Coronary artery (tissue), 2 donors: ENCODE measurements around the gene PHF2.

Experiments used
- DNase-seq: peaks from one replicate; pipeline ENCODE4 v3.0.0-alpha.2; 2017; ENCODE audit warnings: low spot score
- H3K27ac ChIP-seq, 2 donors: fragments of 200-600 bp; sonication (generic); one replicate each; pipeline ENCODE4 v1.5.1; 2016 to 2019
- H3K4me3 ChIP-seq: fragments of 200-600 bp; sonication (generic); 2 replicates; pipeline ENCODE4 v1.5.1; 2016; ENCODE audit warnings: mild to moderate bottlenecking, moderate library complexity
- TF ChIP-seq, protein P1 (sequence below): fragments of 200-600 bp; sonication (generic); IDR thresholded peaks from one replicate; pipeline ENCODE4 v1.5.1; 2019; ENCODE audit warnings: antibody characterized with exemption

Gene PHF2

DNA sequence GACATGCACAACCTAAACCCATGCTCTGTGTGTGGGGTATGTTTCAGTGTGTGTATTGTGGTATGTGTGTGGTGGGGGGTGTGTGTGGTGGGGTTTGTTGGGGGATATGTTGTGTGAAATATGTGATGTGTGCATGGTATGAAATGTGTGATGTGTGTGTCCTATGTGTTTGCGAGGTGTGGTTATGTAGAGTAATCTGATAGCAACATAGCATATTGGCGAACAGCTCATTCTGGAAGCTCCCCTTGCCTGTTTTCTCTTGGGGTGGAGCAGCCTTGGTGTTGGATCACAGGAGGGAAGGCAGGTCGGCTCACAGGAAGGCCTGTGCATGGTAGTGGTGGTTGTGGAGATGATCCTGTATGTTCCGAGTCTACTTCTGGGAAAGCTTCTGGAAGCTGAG lies 35.4 kb upstream of the PHF2 start:
- TF ChIP-seq, protein P1, sequence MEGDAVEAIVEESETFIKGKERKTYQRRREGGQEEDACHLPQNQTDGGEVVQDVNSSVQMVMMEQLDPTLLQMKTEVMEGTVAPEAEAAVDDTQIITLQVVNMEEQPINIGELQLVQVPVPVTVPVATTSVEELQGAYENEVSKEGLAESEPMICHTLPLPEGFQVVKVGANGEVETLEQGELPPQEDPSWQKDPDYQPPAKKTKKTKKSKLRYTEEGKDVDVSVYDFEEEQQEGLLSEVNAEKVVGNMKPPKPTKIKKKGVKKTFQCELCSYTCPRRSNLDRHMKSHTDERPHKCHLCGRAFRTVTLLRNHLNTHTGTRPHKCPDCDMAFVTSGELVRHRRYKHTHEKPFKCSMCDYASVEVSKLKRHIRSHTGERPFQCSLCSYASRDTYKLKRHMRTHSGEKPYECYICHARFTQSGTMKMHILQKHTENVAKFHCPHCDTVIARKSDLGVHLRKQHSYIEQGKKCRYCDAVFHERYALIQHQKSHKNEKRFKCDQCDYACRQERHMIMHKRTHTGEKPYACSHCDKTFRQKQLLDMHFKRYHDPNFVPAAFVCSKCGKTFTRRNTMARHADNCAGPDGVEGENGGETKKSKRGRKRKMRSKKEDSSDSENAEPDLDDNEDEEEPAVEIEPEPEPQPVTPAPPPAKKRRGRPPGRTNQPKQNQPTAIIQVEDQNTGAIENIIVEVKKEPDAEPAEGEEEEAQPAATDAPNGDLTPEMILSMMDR, result no peak
- DNase-seq, result no peak
- no peak overlapping the region for H3K4me3 ChIP-seq
- H3K27ac ChIP-seq, result no peak overlapping the region

DNA sequence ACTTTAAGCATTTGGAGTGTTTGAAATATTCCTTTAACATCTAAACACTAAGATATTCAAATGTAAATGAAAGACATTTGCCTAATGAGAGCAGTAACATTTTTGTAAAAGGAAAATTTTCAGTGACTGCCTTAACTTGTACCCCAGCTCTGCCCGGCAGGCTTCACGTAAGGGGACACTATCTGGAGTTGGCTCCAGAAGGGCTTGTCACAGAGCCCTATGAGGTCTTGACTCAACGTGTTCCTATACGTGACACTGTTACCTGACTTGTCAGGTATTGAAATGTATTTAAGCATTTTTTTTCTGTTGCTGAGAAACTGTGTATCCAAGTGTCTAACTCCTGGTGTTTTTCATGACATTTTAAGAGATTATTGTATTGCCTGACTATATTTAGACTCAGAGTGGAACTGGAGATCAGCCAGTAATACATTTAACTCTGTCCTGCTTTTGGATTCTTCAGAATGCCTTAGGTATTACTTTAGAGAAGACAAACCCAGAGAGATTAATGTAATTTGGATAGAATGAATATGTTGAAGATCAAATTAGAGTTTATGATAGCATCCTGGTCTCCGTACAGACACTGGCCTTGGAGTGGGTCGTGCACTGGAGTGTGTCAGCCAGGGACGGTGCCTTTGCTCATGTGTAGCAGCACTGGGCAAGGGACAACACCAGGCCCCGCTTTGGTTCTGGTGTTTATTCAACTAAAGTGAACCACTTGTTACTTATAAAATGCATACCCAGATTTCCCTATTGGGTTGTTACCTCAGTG lies 34.6 kb upstream of the PHF2 start:
- H3K27ac ChIP-seq, result no peak overlapping the region
- TF ChIP-seq, protein P1, result no peak
- H3K4me3 ChIP-seq, result peak overlapping the region; percentile 16
- DNase-seq, result no peak

DNA sequence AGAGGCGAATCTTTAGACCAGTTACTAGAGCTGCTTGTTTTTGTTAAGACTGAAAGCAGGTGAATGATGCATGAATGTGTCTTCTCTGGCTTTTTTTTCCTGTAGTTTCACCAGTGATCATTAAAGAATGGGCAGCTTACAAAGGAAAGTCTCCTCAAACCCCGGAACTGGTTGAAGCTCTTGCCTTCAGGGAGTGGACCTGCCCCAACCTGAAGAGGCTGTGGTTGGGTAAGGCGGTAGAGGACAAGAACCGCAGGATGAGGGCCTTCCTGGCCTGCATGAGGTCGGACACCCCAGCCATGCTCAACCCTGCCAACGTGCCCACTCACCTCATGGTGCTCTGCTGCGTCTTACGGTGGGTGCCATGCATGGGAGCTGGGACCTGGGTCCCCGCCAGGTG lies 33.3 kb upstream of the PHF2 start:
- no peak for DNase-seq
- TF ChIP-seq, protein P1, result no peak
- Histone ChIP-seq H3K27ac (no peak overlapping the region), H3K4me3 (no peak overlapping the region)

DNA sequence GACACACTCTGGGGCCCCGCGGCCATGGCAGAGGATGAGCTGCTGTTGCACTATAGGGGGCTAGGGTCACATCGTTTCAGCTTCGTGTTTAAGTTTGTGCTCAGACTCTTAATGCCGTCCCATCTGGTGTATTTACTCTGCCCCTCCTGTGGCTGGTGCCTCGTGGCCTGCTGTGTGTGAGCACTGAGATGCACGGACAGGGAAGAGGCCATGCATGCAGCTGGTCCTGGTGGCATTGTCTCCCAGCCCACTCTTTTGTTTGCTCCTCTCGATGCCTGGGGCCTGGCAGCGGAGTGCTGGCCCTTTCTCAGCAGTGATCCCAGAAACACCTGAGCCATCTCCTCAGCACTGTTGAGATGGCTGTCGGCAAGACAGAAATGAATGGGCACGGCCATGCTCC lies 30.0 kb upstream of the PHF2 start:
- Histone ChIP-seq H3K27ac (no peak overlapping the region), H3K4me3 (no peak overlapping the region)
- TF ChIP-seq, protein P1, result no peak
- no peak for DNase-seq

DNA sequence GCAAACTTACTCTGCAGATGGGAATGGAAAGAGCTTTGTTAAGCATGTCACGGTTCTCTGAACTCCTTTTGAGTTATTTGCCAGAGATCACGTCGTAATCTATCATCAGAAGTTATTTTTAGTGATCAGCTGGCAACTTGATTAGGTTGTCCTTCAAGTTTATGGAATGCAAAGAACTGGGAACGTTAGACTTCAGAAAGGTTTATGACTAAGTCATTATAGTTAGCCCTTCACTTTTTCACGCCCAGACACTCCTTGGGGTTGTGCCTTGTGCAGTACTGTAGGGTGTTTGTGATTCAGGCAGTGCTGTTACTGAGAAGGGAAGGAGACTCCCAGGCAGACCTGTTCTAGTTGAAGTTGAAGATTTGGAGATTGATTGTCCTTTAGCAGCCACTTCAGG lies 26.8 kb upstream of the PHF2 start:
- TF ChIP-seq, protein P1, result no peak
- H3K27ac ChIP-seq, result no peak overlapping the region
- H3K4me3 ChIP-seq, result no peak overlapping the region
- no peak for DNase-seq

DNA sequence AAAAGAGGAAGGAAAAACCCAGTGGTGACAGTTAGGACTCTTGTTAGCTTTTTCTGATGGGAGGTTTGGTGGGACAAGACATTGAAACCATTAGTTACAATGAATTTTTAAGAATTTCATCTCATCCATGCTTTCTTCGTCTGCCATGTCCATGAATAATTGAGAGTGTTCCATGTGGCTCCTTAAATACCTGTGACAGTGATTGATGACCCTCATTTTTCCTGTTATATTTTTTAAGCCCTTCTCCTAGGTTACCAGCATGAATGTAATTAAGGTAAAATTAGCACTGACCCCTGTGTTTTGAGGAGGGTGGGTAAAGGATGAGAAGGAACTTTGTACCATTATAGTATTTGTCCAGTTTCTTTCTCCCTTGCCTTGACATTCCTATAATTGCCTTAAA lies 23.5 kb upstream of the PHF2 start:
- Histone ChIP-seq H3K27ac (no peak overlapping the region), H3K4me3 (no peak overlapping the region)
- no peak for DNase-seq
- TF ChIP-seq, protein P1, result no peak

DNA sequence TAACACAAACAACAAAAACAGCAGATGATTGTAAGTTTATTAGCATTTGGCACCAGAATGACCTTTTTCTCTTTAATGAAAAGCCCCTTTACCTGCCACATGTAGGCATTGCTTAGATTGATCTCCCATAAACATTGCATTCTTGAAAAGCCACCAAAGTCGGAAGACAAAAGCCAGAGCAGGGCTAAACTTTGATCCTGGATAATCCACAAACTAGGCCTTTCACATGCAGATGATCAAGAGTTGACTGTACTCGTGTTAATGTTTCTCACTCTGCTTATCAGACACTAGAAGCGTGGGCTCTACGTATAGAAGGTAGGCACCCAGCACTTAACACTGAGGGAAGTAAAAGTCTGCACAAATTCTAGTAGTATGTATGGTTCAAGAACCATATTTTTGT lies 21.0 kb upstream of the PHF2 start:
- H3K4me3 ChIP-seq, result no peak overlapping the region
- no peak for DNase-seq
- TF ChIP-seq, protein P1, result no peak
- H3K27ac ChIP-seq, result no peak overlapping the region
